Frontal cortex (tissue), 4 donors: ENCODE data around the gene RPL32. TPM values are rescaled to one million over a fixed set of nuclear protein-coding genes. Genes with fewer than 3 reads are reported as not detected.
"Not testable (repeated sequence)": the region's sequence is repeated elsewhere in the genome, so short reads cannot be mapped to it uniquely, and the experiment has no call there.

Experiments
- DNase-seq, 2 donors: peaks; one replicate each; pipeline ENCODE4 v3.0.0; 2012; ENCODE audit warnings: low spot score in 2 of 2
- FAIRE-seq: peaks from 2 replicates; lab custom pipeline; 2012; peaks lifted over from hg19 to GRCh38; lab: Jason Lieb, UNC
- small RNA-seq: library from RNA; depleted of rRNA; stranded (forward); fragments of <200 nt; gene quantifications from one replicate; pipeline ENCODE3, GENCODE V24; 2014
- total RNA-seq: library from RNA; depleted of rRNA; stranded (reverse); fragments of >200 nt; gene quantifications from one replicate; pipeline ENCODE4 v1.2.3, GENCODE V29; 2014
- donor health status: control.
- donor health status: control.
- donor health status: control.

Gene RPL32
- total RNA-seq, 1 donor from 2014 or later, result 967 TPM

DNA sequence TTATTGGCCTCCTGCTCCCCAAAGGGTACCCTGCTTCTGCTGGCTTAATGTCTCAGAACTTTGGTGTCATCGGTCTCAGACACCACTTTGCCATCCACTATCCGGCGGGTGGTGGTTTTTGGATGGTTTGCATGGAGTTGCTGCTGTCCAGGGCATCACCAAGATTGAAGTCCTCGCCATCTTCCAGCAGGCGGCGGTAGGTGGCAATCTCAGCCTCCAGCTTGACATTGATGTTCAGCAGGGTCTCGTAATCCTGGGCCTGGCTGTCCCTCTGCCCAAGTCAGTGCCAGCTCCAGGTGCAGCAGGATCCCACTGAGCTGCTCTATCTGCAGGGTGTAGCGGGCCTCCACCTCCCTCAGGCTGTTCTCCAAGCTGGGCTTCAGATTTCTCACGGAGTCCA is 54.0 kb downstream of the RPL32 start:
- DNase-seq, FAIRE-seq: not testable (repeated sequence)

- FAIRE-seq (no peak), DNase-seq (no peak)
These were observed 56.3 kb downstream of the RPL32 start for GRCh38 chr3:12785096-12785495.

Small RNA genes within 50 kb of the gene (small RNA-seq; reads per million reads assigned to genes)
- not detected for gene AC034198.1

Other genes with a start within 250 kb of the RPL32 start
- gene RAF1, start 177.4 kb downstream of the RPL32 start, total RNA-seq, result 199 TPM
- not detected for gene TMEM40, start 82.3 kb downstream of the RPL32 start, total RNA-seq
- gene CAND2, start 44.9 kb downstream of the RPL32 start, total RNA-seq, result 11.4 TPM
- 14.3 TPM for gene IQSEC1, start 231.9 kb upstream of the RPL32 start, total RNA-seq